C4-2B (cell line): ENCODE measurements around the gene ARHGAP22.

Experiments
- CTCF ChIP-seq: fragments of 450-650 bp; conservative IDR thresholded peaks from 2 replicates; pipeline ENCODE4 v1.5.1; 2017; ENCODE audit warnings: mild to moderate bottlenecking
- ZFX ChIP-seq: fragments of 450-650 bp; IDR thresholded peaks from 2 replicates; pipeline ENCODE4 v1.6.1; 2017

GRCh38 chr10:48595539-48595932 lies 9.3 kb downstream of the ARHGAP22 start:
- TF ChIP-seq CTCF, result no peak
- TF ChIP-seq ZFX, result no peak
